ENCODE results near the gene TGFBR1.

The TGFBR1 gene

DNA sequence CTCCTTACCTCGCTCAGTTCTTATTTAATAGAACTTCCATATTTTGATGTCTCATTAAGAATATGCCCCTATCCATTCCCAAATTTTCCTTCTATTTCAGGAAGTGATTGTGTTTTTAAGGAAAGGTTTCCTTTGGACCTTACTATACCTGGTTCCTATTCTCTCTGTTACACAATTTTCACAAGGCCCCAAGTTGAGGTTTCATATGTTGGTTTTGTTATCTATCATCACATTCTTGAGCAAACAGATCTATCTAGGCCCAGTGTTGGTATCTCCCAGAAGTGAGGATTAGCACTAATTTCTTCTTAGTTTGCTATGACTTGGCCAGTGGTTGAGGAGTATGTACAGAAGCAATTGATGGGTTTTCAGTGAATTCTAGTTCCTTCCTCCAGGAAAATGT is 75.3 kb downstream of the TGFBR1 start:
- no peak for ATAC-seq
- no peak for TF ChIP-seq TOX (CRISPR knock-in tag; IDR thresholded peaks at IDR 0.05; ENCODE audit: borderline replicate concordance)
- TF ChIP-seq, protein P1, sequence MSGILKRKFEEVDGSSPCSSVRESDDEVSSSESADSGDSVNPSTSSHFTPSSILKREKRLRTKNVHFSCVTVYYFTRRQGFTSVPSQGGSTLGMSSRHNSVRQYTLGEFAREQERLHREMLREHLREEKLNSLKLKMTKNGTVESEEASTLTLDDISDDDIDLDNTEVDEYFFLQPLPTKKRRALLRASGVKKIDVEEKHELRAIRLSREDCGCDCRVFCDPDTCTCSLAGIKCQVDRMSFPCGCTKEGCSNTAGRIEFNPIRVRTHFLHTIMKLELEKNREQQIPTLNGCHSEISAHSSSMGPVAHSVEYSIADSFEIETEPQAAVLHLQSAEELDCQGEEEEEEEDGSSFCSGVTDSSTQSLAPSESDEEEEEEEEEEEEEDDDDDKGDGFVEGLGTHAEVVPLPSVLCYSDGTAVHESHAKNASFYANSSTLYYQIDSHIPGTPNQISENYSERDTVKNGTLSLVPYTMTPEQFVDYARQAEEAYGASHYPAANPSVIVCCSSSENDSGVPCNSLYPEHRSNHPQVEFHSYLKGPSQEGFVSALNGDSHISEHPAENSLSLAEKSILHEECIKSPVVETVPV (CRISPR knock-in tag; IDR thresholded peaks at IDR 0.05) = no peak
- no peak for TF ChIP-seq GLIS3 (CRISPR knock-in tag; IDR thresholded peaks at IDR 0.05)
- TF ChIP-seq SNAI2 (CRISPR knock-in tag; IDR thresholded peaks at IDR 0.05) = no peak

DNA sequence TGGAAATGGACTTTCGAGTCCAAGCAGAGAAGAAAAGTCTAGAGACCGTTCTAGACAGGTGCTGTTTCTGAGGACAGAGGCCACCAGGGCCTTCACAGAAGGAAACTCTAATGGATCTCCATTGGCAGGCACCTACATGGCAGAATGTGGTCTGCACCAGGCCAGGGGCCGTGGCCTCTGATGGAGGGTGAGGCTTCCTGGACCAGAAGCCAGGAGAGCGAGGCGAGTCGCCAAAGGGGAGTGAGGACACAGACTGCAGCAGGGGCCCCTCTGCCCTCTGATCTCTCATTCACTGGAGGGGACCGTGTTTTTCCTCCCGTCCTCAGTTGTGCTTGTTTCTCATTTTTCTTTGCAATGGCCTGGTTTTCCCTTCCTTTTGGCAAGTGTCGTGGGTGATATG is 75.7 kb downstream of the TGFBR1 start:
- no peak for TF ChIP-seq TCF4 (CRISPR knock-in tag; IDR thresholded peaks at IDR 0.05; ENCODE audit: borderline replicate concordance)
- no peak for TF ChIP-seq ZFP30 (CRISPR knock-in tag; IDR thresholded peaks at IDR 0.05)
- no peak for TF ChIP-seq ESRRG (CRISPR knock-in tag; IDR thresholded peaks at IDR 0.05)
- no peak for ATAC-seq

GRCh38 chr9:99181206-99181605 is 76.3 kb downstream of the TGFBR1 start:
- ATAC-seq = no peak
- no peak for TF ChIP-seq ZC3H10 (CRISPR knock-in tag; IDR thresholded peaks at IDR 0.05)
- TF ChIP-seq ZFP30 (CRISPR knock-in tag; IDR thresholded peaks at IDR 0.05) = no peak
- TF ChIP-seq ARNTL (CRISPR knock-in tag; IDR thresholded peaks at IDR 0.05; ENCODE audit: borderline replicate concordance, low read depth) = no peak
- no peak for TF ChIP-seq TSHZ2 (CRISPR knock-in tag; IDR thresholded peaks at IDR 0.05)
- no peak for TF ChIP-seq ZNF565 (CRISPR knock-in tag; conservative IDR thresholded peaks at IDR 0.05; ENCODE audit: low read depth)
- TF ChIP-seq RARB (CRISPR knock-in tag; IDR thresholded peaks at IDR 0.05) = no peak
- TF ChIP-seq, protein P1 (CRISPR knock-in tag; IDR thresholded peaks at IDR 0.05) = no peak
- no peak for TF ChIP-seq TOX (CRISPR knock-in tag; IDR thresholded peaks at IDR 0.05; ENCODE audit: borderline replicate concordance)
- TF ChIP-seq OSR1 (CRISPR knock-in tag; IDR thresholded peaks at IDR 0.05) = no peak
- TF ChIP-seq ZNF70 (CRISPR knock-in tag; IDR thresholded peaks at IDR 0.05) = no peak
- TF ChIP-seq ZFP3 (CRISPR knock-in tag; IDR thresholded peaks at IDR 0.05) = no peak
- TF ChIP-seq ESRRG (CRISPR knock-in tag; IDR thresholded peaks at IDR 0.05) = no peak
- no peak for TF ChIP-seq TCF4 (CRISPR knock-in tag; IDR thresholded peaks at IDR 0.05; ENCODE audit: borderline replicate concordance)
- TF ChIP-seq PPARA (CRISPR knock-in tag; IDR thresholded peaks at IDR 0.05; ENCODE audit: borderline replicate concordance) = no peak
- TF ChIP-seq PATZ1 (CRISPR knock-in tag; IDR thresholded peaks at IDR 0.05; ENCODE audit: borderline replicate concordance) = no peak
- no peak for TF ChIP-seq CSDC2 (CRISPR knock-in tag; IDR thresholded peaks at IDR 0.05)
- TF ChIP-seq BACH2 (CRISPR knock-in tag; IDR thresholded peaks at IDR 0.05; ENCODE audit: borderline replicate concordance) = no peak
- TF ChIP-seq GLIS3 (CRISPR knock-in tag; IDR thresholded peaks at IDR 0.05) = no peak
- TF ChIP-seq, protein P2, sequence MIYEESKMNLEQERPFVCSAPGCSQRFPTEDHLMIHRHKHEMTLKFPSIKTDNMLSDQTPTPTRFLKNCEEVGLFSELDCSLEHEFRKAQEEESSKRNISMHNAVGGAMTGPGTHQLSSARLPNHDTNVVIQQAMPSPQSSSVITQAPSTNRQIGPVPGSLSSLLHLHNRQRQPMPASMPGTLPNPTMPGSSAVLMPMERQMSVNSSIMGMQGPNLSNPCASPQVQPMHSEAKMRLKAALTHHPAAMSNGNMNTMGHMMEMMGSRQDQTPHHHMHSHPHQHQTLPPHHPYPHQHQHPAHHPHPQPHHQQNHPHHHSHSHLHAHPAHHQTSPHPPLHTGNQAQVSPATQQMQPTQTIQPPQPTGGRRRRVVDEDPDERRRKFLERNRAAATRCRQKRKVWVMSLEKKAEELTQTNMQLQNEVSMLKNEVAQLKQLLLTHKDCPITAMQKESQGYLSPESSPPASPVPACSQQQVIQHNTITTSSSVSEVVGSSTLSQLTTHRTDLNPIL (CRISPR knock-in tag; IDR thresholded peaks at IDR 0.05; ENCODE audit: low read depth) = no peak

GRCh38 chr9:99181621-99182020 is 76.7 kb downstream of the TGFBR1 start:
- TF ChIP-seq SNAI2 (CRISPR knock-in tag; IDR thresholded peaks at IDR 0.05) (no peak), ESRRG (CRISPR knock-in tag; IDR thresholded peaks at IDR 0.05) (no peak), TSHZ2 (CRISPR knock-in tag; IDR thresholded peaks at IDR 0.05) (no peak), RARB (CRISPR knock-in tag; IDR thresholded peaks at IDR 0.05) (no peak), POU6F1 (CRISPR knock-in tag; IDR thresholded peaks at IDR 0.05; ENCODE audit: borderline replicate concordance, low read depth) (no peak), ZNF565 (CRISPR knock-in tag; conservative IDR thresholded peaks at IDR 0.05; ENCODE audit: low read depth) (no peak)
- TF ChIP-seq, protein P2 (CRISPR knock-in tag; IDR thresholded peaks at IDR 0.05; ENCODE audit: low read depth) = no peak
- no peak for ATAC-seq

All from SK-N-SH treated with all-trans-retinoic acid at 6 μM for 48 hours (cell line).